ENCODE data around the gene RNASE11. TPM values are rescaled to one million over a fixed set of nuclear protein-coding genes. Genes with fewer than 3 reads are reported as not detected.
"Not testable (repeated sequence)": the region's sequence is repeated elsewhere in the genome, so short reads cannot be mapped to it uniquely, and the experiment has no call there.

RNASE11 gene
- total and polyA plus RNA-seq, 3 donors from 2014 or later = 31.7 to 81.0 (median 52.0) TPM

DNA sequence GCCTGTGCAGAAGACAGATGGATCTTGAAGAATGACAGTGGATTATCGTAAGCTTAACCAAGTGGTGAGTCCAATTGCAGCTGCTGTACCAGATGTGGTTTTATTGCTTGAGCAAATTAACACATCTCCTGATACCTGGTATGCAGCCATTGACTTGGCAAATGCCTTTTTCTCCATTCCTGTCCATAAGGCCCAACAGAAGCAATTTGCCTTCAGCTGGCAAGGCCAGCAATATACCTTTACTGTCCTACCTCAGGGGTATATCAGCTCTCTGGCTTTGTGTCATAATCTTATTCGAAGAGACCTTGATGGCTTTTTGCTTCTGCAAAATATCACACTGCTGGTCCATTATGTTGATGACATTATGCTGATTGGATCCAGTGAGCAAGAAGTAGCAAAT, 17.9 kb downstream of the RNASE11 start:
- H3K4me3 ChIP-seq; H3K27ac ChIP-seq; H3K4me1 ChIP-seq; H3K36me3 ChIP-seq (ENCODE audit: low read depth, missing control alignments); DNase-seq; H3K27me3 ChIP-seq; H3K9me3 ChIP-seq; intact Hi-C loops (cut with DNase I; ENCODE audit: low total_unique reads): not testable (repeated sequence)
- WGBS, 2 donors = 87 to 90% methylated on average over 2 of the region's 2 CpGs

DNA sequence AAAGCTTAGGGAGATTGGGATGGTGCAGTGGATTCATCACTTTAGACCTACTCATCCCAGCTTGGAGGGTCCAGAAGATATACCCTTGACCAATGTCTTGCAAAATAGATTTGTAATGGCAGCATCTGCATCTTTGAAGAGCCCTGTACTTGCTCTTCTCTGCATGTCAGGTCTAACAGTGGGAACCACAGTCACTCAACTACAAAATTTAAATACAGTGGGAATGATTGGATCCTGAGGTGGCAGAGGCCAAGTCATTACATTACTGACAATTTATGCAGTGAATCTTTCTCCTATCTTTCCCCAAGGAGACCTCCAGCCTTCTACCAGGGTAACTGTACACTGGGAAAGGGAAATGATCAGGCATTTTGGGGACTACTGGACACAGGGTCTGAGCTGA, 18.7 kb downstream of the RNASE11 start:
- Histone ChIP-seq H3K9me3 (no peaks in the 10 kb centered on the region), H3K27me3 (no peaks in the 10 kb centered on the region), H3K4me1 (no peaks in the 10 kb centered on the region), H3K4me3 (no peak overlapping the region), H3K36me3 (ENCODE audit: low read depth, missing control alignments) (no peaks in the 10 kb centered on the region), H3K27ac (no peak overlapping the region)
- intact Hi-C loops (cut with DNase I; ENCODE audit: low total_unique reads) = no loop called here
- DNase-seq = no peak
- TF ChIP-seq CTCF (IDR thresholded peaks at IDR 0.05) = no peak
- TF ChIP-seq POLR2A (IDR thresholded peaks at IDR 0.05) = no peak

GRCh38 chr14:20568393-20568792, 19.4 kb downstream of the RNASE11 start:
- Histone ChIP-seq H3K27me3 (no peaks in the 10 kb centered on the region), H3K4me3 (no peak overlapping the region), H3K36me3 (ENCODE audit: low read depth, missing control alignments) (no peaks in the 10 kb centered on the region), H3K4me1 (no peaks in the 10 kb centered on the region), H3K9me3 (no peaks in the 10 kb centered on the region), H3K27ac (no peak overlapping the region)
- no peak for TF ChIP-seq POLR2A (IDR thresholded peaks at IDR 0.05)
- TF ChIP-seq CTCF (IDR thresholded peaks at IDR 0.05) = no peak
- 84 to 93% methylated on average over 3 of the region's 3 CpGs for WGBS, 2 donors
- DNase-seq = no peak
- intact Hi-C loops (cut with DNase I; ENCODE audit: low total_unique reads) = no loop called here

- H3K27ac ChIP-seq; H3K36me3 ChIP-seq (ENCODE audit: low read depth, missing control alignments); H3K4me3 ChIP-seq; DNase-seq; H3K9me3 ChIP-seq; H3K4me1 ChIP-seq; H3K27me3 ChIP-seq; intact Hi-C loops (cut with DNase I; ENCODE audit: low total_unique reads): not testable (repeated sequence)
- 79 to 81% methylated on average over 1 of the region's 1 CpG for WGBS, 2 donors
Measured at GRCh38 chr14:20567199-20567598, 20.6 kb downstream of the RNASE11 start.

- H3K27ac ChIP-seq = no peak overlapping the region
- DNase-seq = no peak
- 91 to 100% methylated on average over 2 of the region's 2 CpGs for WGBS, 2 donors
- no peaks in the 10 kb centered on the region for H3K4me1 ChIP-seq
- intact Hi-C loops (cut with DNase I; ENCODE audit: low total_unique reads) = no loop called here
- no peaks in the 10 kb centered on the region for H3K9me3 ChIP-seq
- TF ChIP-seq POLR2A (IDR thresholded peaks at IDR 0.05) (no peak), CTCF (IDR thresholded peaks at IDR 0.05) (no peak)
- H3K27me3 ChIP-seq = no peaks in the 10 kb centered on the region
- H3K36me3 ChIP-seq (ENCODE audit: low read depth, missing control alignments) = no peaks in the 10 kb centered on the region
- H3K4me3 ChIP-seq = no peak overlapping the region
Measured at GRCh38 chr14:20564501-20564997, 23.3 kb downstream of the RNASE11 start.

DNA sequence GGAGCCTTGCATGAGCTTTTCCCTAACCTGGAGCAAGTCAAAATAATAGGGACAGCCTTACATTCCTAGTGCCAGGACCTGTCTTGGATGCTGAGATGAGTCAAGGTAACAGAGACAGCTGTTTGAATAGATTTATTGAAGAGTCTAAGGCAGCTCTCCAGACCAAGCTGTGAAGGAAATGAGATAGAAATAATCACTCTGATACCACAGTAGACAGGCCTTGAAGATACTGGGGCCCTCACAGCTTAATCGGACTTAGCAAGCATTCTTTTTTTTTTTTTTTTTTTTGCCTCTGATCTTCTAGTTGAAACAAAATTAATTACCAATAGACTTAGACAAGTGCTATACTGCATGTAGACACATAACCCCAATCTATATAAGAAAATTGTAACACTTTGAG, 23.8 kb downstream of the RNASE11 start:
- Histone ChIP-seq H3K27me3 (no peaks in the 10 kb centered on the region), H3K4me3 (no peak overlapping the region), H3K27ac (no peak overlapping the region), H3K36me3 (ENCODE audit: low read depth, missing control alignments) (no peaks in the 10 kb centered on the region), H3K4me1 (no peaks in the 10 kb centered on the region), H3K9me3 (no peaks in the 10 kb centered on the region)
- TF ChIP-seq POLR2A (IDR thresholded peaks at IDR 0.05) (no peak), CTCF (IDR thresholded peaks at IDR 0.05) (no peak)
- 33 to 43% methylated on average over 1 of the region's 1 CpG for WGBS, 2 donors
- intact Hi-C loops (cut with DNase I; ENCODE audit: low total_unique reads) = no loop called here
- DNase-seq = no peak
